Transverse colon (tissue), 4 donors: ENCODE measurements around the gene CADM1. TPM values are rescaled to one million over a fixed set of nuclear protein-coding genes. Genes with fewer than 3 reads are reported as not detected.

Experiments
- DNase-seq: peaks from one replicate; pipeline ENCODE4 v3.0.0-alpha.2; 2019
- H3K27ac ChIP-seq, 4 donors: fragments of 200-600 bp; sonication (generic); 2 replicates each; pipeline ENCODE4 v1.5.1; 2016 to 2018; ENCODE audit warnings: inconsistent platforms in 4 of 4
- H3K27me3 ChIP-seq: fragments of 200-600 bp; sonication (generic); 2 replicates; pipeline ENCODE4 v1.5.1; 2017; ENCODE audit warnings: inconsistent platforms
- H3K36me3 ChIP-seq, 4 donors: fragments of 200-600 bp; sonication (generic); 2 replicates each; pipeline ENCODE4 v1.5.1; 2017 to 2019; ENCODE audit warnings: inconsistent platforms in 4 of 4
- H3K4me1 ChIP-seq, 4 donors: fragments of 200-600 bp; sonication (generic); 2 replicates each; pipeline ENCODE4 v1.5.1; 2017 to 2020; ENCODE audit warnings: inconsistent platforms in 4 of 4
- H3K4me3 ChIP-seq, 4 donors: fragments of 200-600 bp; sonication (generic); 1 replicate in 1 of 4; 2 replicates in 3 of 4; pipeline versions ENCODE4 v1.5.1 to v1.6.1; 2017 to 2019; ENCODE audit warnings: inconsistent platforms in 4 of 4
- H3K9me3 ChIP-seq, 2 donors: fragments of 200-600 bp; sonication (generic); 2 replicates each; pipeline ENCODE4 v1.5.1; 2017 to 2019; ENCODE audit warnings: inconsistent platforms in 2 of 2
- CTCF ChIP-seq, 5 experiments: fragments of 200-600 bp in 3 of 5; fragments of 450-650 bp in 2 of 5; sonication (generic) in 3 of 5; IDR thresholded peaks; 1 replicate in 2 of 5; 2 replicates in 3 of 5; pipeline ENCODE4 v1.5.1; 2016 to 2017; ENCODE audit warnings: antibody characterized with exemption in 5 of 5, inconsistent platforms in 3 of 5, mild to moderate bottlenecking in 2 of 5, moderate library complexity in 1 of 5
- EP300 ChIP-seq: sonication (generic); formaldehyde crosslinking; IDR thresholded peaks from one replicate; pipeline ENCODE4 v1.6.1; 2017; ENCODE audit warnings: antibody characterized with exemption, low read depth
- POLR2A ChIP-seq: fragments of 450-650 bp; IDR thresholded peaks from one replicate; pipeline ENCODE4 v1.6.1; 2016; ENCODE audit warnings: antibody characterized with exemption, mild to moderate bottlenecking, moderate library complexity
- POLR2AphosphoS5 ChIP-seq, 3 donors: sonication (generic); formaldehyde crosslinking; IDR thresholded peaks; one replicate each; pipeline ENCODE4 v1.6.1; 2016; ENCODE audit warnings: antibody characterized with exemption in 3 of 3
- WGBS, 2 donors: methylation state at CpG; one replicate each; pipeline ENCODE4 v1.1.5; 2018; ENCODE audit warnings: low coverage in 1 of 2; 5-methylcytosine and 5-hydroxymethylcytosine counted together
- in situ Hi-C, 4 donors: fragments of 200-750 bp; cut with MboI; loops; one replicate each; pipeline versions ENCODE4 v1.15.0 to v1.15.1; 2017; ENCODE audit warnings: low sequenced_read_pairs in 3 of 4, low pct_ligation_motif_present in 1 of 4, low pct_unique_long_range_greater_than_20kb in 1 of 4
- intact Hi-C: fragments of 100-400 bp; cut with DNase I; formaldehyde crosslinking; loops from one replicate; pipeline ENCODE4 v1.15.1; 2023; ENCODE audit warnings: low total_unique reads
- total RNA-seq, 4 donors: library from RNA; depleted of rRNA; stranded (reverse); fragments of >200 nt; gene quantifications; one replicate each; pipeline ENCODE4 v1.1.0, GENCODE V29; 2016

The CADM1 gene
- total RNA-seq, 4 donors from 2014 or later: 2.8 to 6.4 (median 3.7) TPM

- no peaks in the 10 kb centered on the region for H3K9me3 ChIP-seq
- intact Hi-C loops (no loop called here), in situ Hi-C loops (no loop called here)
- H3K4me3 ChIP-seq: no peak overlapping the region
- TF ChIP-seq POLR2A: no peak
- TF ChIP-seq POLR2AphosphoS5 (IDR thresholded peaks at IDR 0.05): no peak
- no peak for TF ChIP-seq EP300
- no peak for TF ChIP-seq CTCF (IDR thresholded peaks at IDR 0.05)
- no peak for DNase-seq
- WGBS, 2 donors: 57 to 68% methylated on average over 1 to 2 of the region's 2 CpGs
- H3K27me3 ChIP-seq: peaks cover 13% of the 10 kb centered on the region
- no peak overlapping the region for H3K27ac ChIP-seq
- H3K4me1 ChIP-seq: peaks cover 0 to 6% (median 0%) of the 10 kb centered on the region in 4 donors
- no peaks in the 10 kb centered on the region for H3K36me3 ChIP-seq
These were observed 19.6 kb upstream of the CADM1 start for GRCh38 chr11:115523727-115524399.

GRCh38 chr11:115522302-115522701 lies 18.1 kb upstream of the CADM1 start:
- intact Hi-C loops: no loop called here
- Histone ChIP-seq H3K36me3 (no peaks in the 10 kb centered on the region), H3K9me3 (no peaks in the 10 kb centered on the region), H3K27me3 (peaks cover 17% of the 10 kb centered on the region), H3K27ac (no peak overlapping the region), H3K4me3 (no peak overlapping the region), H3K4me1 (peaks cover 0 to under 1% (median 0%) of the 10 kb centered on the region in 4 donors)
- 61 to 72% methylated on average over 3 of the region's 3 CpGs for WGBS, 2 donors
- no peak for DNase-seq
- in situ Hi-C loops: no loop called here
- TF ChIP-seq EP300 (no peak), POLR2A (no peak), CTCF (IDR thresholded peaks at IDR 0.05) (no peak), POLR2AphosphoS5 (IDR thresholded peaks at IDR 0.05) (no peak)

- Histone ChIP-seq H3K4me1 (no peaks in the 10 kb centered on the region), H3K36me3 (no peaks in the 10 kb centered on the region), H3K4me3 (no peak overlapping the region), H3K27ac (no peak overlapping the region), H3K9me3 (no peaks in the 10 kb centered on the region), H3K27me3 (peaks cover 22% of the 10 kb centered on the region)
- TF ChIP-seq POLR2A: no peak
- no peak for TF ChIP-seq CTCF (IDR thresholded peaks at IDR 0.05)
- TF ChIP-seq EP300: no peak
- TF ChIP-seq POLR2AphosphoS5 (IDR thresholded peaks at IDR 0.05): no peak
- intact Hi-C loops: no loop called here
- no peak for DNase-seq
- WGBS, 2 donors: 61 to 71% methylated on average over 4 of the region's 4 CpGs
- in situ Hi-C loops: no loop called here
These were observed 17.6 kb upstream of the CADM1 start for GRCh38 chr11:115521825-115522224.

- WGBS, 2 donors: 78% methylated on average over 8 of the region's 8 CpGs
These were observed 14.9 kb upstream of the CADM1 start for GRCh38 chr11:115518983-115519628.

More at GRCh38 chr11:115518983-115519628, 14.9 kb upstream of the CADM1 start:
- no peak for DNase-seq
- no peaks in the 10 kb centered on the region for H3K9me3 ChIP-seq
- H3K36me3 ChIP-seq: no peaks in the 10 kb centered on the region
- H3K27me3 ChIP-seq: peaks cover 24% of the 10 kb centered on the region
- no peak overlapping the region for H3K4me3 ChIP-seq
- H3K4me1 ChIP-seq: no peaks in the 10 kb centered on the region
- TF ChIP-seq POLR2AphosphoS5 (IDR thresholded peaks at IDR 0.05) (no peak), CTCF (IDR thresholded peaks at IDR 0.05) (no peak), POLR2A (no peak), EP300 (no peak)
- H3K27ac ChIP-seq: no peak overlapping the region
- intact Hi-C loops (no loop called here), in situ Hi-C loops (no loop called here)
